Panc1 (cell line): ENCODE measurements around the gene NFAM1. TPM values are rescaled to one million over a fixed set of nuclear protein-coding genes. Genes with fewer than 3 reads are reported as not detected.
A peak's percentile ranks its signal among the peaks of the same experiment; 100 is the strongest.

Source experiments
- ATAC-seq: fragments of 200-7000 bp; cut with Tn5 transposase; 2 replicates; pipeline ENCODE4 v1.9.1; 2020; ENCODE audit warnings: mild to moderate bottlenecking, moderate library complexity
- BruUV-seq: library from RNA; stranded (reverse); fragments of 400-500 nt; replicated peaks from 2 replicates; lab custom pipeline; 2021; lab: Mats Ljungman, UMichigan
- CTCF ChIA-PET: fragments of 300-600 bp; sonication (Branson Sonifier 250); formaldehyde crosslinking; loops from one replicate; lab custom pipeline; 2022; ENCODE audit warnings: antibody characterized with exemption; lab: Charles Lee
- POLR2A ChIA-PET: fragments of 300-600 bp; sonication (Branson Sonifier 250); formaldehyde crosslinking; loops from one replicate; lab custom pipeline; 2022; ENCODE audit warnings: antibody characterized with exemption; lab: Charles Lee
- DNase-seq: peaks from one replicate; pipeline ENCODE4 v3.0.0-alpha.2; 2010; ENCODE audit warnings: low read depth, low spot score
- H3K27ac ChIP-seq: 2 replicates; pipeline ENCODE4 v1.5.1; 2011; ENCODE audit warnings: mild to moderate bottlenecking, low read length, inconsistent platforms
- H3K27me3 ChIP-seq: fragments of 200-500 bp; sonication (Bioruptor generic); 2 replicates; pipeline ENCODE4 v1.6.0; 2014; ENCODE audit warnings: low read length, inconsistent platforms; ENCODE audit not compliant: control insufficient read depth, insufficient read depth
- H3K36me3 ChIP-seq: fragments of 200-500 bp; sonication (Bioruptor generic); 2 replicates; pipeline ENCODE4 v1.5.1; 2014; ENCODE audit warnings: inconsistent platforms, mild to moderate bottlenecking, low read length, moderate library complexity; ENCODE audit not compliant: control insufficient read depth, insufficient read depth
- H3K4me1 ChIP-seq: 2 replicates; pipeline ENCODE4 v1.5.1; 2011; ENCODE audit warnings: inconsistent platforms, mild to moderate bottlenecking, low read length, moderate library complexity; ENCODE audit not compliant: control insufficient read depth, insufficient read depth
- H3K4me3 ChIP-seq, 2 experiments: 2 replicates each; pipeline ENCODE4 v1.5.1; 2011 to 2012; ENCODE audit warnings: low read depth in 2 of 2, low read length in 2 of 2, mild to moderate bottlenecking in 2 of 2, inconsistent platforms in 1 of 2, moderate library complexity in 1 of 2
- H3K9me3 ChIP-seq: fragments of 200-500 bp; sonication (Bioruptor generic); 2 replicates; pipeline ENCODE4 v1.5.1; 2014; ENCODE audit warnings: low read depth, mild to moderate bottlenecking, inconsistent platforms, low read length, moderate library complexity; ENCODE audit not compliant: control insufficient read depth, insufficient read depth
- POLR2AphosphoS5 ChIP-seq: IDR thresholded peaks from 2 replicates; pipeline ENCODE4 v1.6.1; 2012; ENCODE audit warnings: mild to moderate bottlenecking, low read depth, low read length, moderate library complexity
- SIN3A ChIP-seq: IDR thresholded peaks from 2 replicates; pipeline ENCODE4 v1.6.1; 2012; ENCODE audit warnings: low read depth, mild to moderate bottlenecking, low read length, moderate library complexity, borderline replicate concordance; ENCODE audit not compliant: insufficient read depth
- TCF7L2 ChIP-seq: IDR thresholded peaks from 2 replicates; pipeline ENCODE4 v1.6.1; 2011; ENCODE audit warnings: mild to moderate bottlenecking, low read depth, low read length, inconsistent platforms
- in situ Hi-C: cut with HindIII; loops from 2 replicates; pipeline ENCODE4 v1.10.0; 2016; ENCODE audit warnings: low sequenced_read_pairs, low pct_unique_long_range_greater_than_20kb
- intact Hi-C: fragments of 100-400 bp; cut with micrococcal nuclease; formaldehyde crosslinking; loops from one replicate; pipeline ENCODE4 v1.10.0; 2022; ENCODE audit not compliant: unreplicated experiment
- total RNA-seq: library from RNA; stranded (reverse); gene quantifications from one replicate; pipeline ENCODE4 v1.2.1, GENCODE V29; 2021; ENCODE audit not compliant: unreplicated experiment
- TF ChIP-seq, protein P1 (sequence below): fragments of 450-650 bp; IDR thresholded peaks from 2 replicates; pipeline ENCODE4 v1.5.1; 2017; ENCODE audit warnings: mild to moderate bottlenecking
- TF ChIP-seq, protein P2 (sequence below), 2 experiments: IDR thresholded peaks; 2 replicates each; pipeline ENCODE4 v1.6.1; 2011 to 2012; ENCODE audit warnings: low read depth in 2 of 2, control low read depth in 1 of 2, low read length in 1 of 2, mild to moderate bottlenecking in 1 of 2, moderate library complexity in 1 of 2; ENCODE audit not compliant: insufficient read depth in 1 of 2

The NFAM1 gene
- total RNA-seq, 1 experiment from 2014 or later: 0.41 TPM

- CTCF ChIA-PET: interaction anchor here (0.5 to 0.6 kb wide), 2 partner anchors 33 to 143 kb away, joined by 3 to 7 read pairs; no protein-coding TSS in a partner anchor
- no TSS peak for BruUV-seq
- POLR2A ChIA-PET: no interaction called here
These were observed 6.1 kb upstream of the NFAM1 start for GRCh38 chr22:42438293-42438650.

DNA sequence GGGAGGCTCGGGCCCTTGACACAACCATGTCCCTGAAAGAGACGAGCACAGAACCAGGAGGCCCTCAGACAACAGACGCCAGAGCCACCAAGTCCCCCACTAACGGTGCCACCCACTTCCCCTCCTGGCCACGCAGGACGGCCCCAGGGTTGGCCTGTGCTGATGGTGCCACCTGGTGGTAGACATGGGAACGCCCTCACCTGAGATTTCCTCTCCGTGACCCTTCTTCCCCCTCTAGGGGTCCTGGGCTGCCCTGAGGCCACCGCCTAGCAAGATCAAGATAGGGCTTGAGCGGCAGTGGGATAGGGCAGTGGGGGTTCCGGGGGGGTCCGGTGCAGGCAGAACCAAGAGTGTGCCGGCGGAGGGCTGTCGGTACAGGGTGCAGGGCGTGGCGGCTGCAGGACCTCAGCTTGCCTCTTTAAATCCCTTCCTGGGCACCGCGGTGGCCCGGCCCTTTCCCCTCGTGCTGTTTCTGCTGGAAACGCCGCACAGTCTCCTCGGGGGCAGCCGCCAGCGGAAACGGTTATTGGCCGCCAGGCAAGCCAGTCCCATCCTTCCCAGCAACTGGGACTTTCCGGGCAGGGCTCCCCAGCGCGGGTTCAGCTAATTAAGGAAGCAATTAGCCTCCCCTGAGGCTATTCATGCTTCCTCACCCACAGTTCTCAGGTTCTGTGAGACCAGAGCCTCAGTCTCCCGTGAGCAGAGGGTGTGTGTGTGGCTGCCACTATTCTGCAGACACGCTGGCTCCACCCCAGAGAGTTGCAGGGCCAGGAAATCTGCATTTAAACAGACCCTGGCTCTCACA, 5.5 kb upstream of the NFAM1 start:
- BruUV-seq: no TSS peak
- POLR2A ChIA-PET: no interaction called here
- H3K4me3 ChIP-seq: peak overlapping the region; percentile 46 to 53
- no peak for TF ChIP-seq TCF7L2
- TF ChIP-seq, protein P1, sequence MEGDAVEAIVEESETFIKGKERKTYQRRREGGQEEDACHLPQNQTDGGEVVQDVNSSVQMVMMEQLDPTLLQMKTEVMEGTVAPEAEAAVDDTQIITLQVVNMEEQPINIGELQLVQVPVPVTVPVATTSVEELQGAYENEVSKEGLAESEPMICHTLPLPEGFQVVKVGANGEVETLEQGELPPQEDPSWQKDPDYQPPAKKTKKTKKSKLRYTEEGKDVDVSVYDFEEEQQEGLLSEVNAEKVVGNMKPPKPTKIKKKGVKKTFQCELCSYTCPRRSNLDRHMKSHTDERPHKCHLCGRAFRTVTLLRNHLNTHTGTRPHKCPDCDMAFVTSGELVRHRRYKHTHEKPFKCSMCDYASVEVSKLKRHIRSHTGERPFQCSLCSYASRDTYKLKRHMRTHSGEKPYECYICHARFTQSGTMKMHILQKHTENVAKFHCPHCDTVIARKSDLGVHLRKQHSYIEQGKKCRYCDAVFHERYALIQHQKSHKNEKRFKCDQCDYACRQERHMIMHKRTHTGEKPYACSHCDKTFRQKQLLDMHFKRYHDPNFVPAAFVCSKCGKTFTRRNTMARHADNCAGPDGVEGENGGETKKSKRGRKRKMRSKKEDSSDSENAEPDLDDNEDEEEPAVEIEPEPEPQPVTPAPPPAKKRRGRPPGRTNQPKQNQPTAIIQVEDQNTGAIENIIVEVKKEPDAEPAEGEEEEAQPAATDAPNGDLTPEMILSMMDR: peak; percentile 91
- TF ChIP-seq, protein P2, sequence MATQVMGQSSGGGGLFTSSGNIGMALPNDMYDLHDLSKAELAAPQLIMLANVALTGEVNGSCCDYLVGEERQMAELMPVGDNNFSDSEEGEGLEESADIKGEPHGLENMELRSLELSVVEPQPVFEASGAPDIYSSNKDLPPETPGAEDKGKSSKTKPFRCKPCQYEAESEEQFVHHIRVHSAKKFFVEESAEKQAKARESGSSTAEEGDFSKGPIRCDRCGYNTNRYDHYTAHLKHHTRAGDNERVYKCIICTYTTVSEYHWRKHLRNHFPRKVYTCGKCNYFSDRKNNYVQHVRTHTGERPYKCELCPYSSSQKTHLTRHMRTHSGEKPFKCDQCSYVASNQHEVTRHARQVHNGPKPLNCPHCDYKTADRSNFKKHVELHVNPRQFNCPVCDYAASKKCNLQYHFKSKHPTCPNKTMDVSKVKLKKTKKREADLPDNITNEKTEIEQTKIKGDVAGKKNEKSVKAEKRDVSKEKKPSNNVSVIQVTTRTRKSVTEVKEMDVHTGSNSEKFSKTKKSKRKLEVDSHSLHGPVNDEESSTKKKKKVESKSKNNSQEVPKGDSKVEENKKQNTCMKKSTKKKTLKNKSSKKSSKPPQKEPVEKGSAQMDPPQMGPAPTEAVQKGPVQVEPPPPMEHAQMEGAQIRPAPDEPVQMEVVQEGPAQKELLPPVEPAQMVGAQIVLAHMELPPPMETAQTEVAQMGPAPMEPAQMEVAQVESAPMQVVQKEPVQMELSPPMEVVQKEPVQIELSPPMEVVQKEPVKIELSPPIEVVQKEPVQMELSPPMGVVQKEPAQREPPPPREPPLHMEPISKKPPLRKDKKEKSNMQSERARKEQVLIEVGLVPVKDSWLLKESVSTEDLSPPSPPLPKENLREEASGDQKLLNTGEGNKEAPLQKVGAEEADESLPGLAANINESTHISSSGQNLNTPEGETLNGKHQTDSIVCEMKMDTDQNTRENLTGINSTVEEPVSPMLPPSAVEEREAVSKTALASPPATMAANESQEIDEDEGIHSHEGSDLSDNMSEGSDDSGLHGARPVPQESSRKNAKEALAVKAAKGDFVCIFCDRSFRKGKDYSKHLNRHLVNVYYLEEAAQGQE (IDR thresholded peaks at IDR 0.05; ENCODE audit: insufficient read depth in 1 of 2, low read depth in 2 of 2, low read length in 1 of 2): no peak
- H3K36me3 ChIP-seq: no peaks in the 10 kb centered on the region
- 0 out of 2 replicates have a peak overlapping the region, but pooled peaks have one; percentile 34 for H3K27ac ChIP-seq
- peaks cover 13% of the 10 kb centered on the region for H3K4me1 ChIP-seq
- H3K27me3 ChIP-seq: no peaks in the 10 kb centered on the region
- in situ Hi-C loops (no loop called here), intact Hi-C loops (loop anchor here (5.0 to 10.0 kb wide), 2 partner anchors 163 to 255 kb away; partner anchors contain the start of gene TCF20)
- H3K9me3 ChIP-seq: no peaks in the 10 kb centered on the region
- DNase-seq: peak; percentile 39
- CTCF ChIA-PET: interaction anchor here (0.6 to 1.2 kb wide), 2 partner anchors 33 to 160 kb away, joined by 3 read pairs; no protein-coding TSS in a partner anchor
- ATAC-seq: peak; percentile 86

More at GRCh38 chr22:42438293-42438650, 6.1 kb upstream of the NFAM1 start:
- TF ChIP-seq, protein P2 (IDR thresholded peaks at IDR 0.05; ENCODE audit: insufficient read depth in 1 of 2, low read depth in 2 of 2, low read length in 1 of 2): no peak
- TF ChIP-seq SIN3A: no peak
- TF ChIP-seq, protein P1: no peak
- no peak for TF ChIP-seq TCF7L2
- no peak for TF ChIP-seq POLR2AphosphoS5
- intact Hi-C loops: loop anchor here (5.0 to 10.0 kb wide), 2 partner anchors 163 to 256 kb away; partner anchors contain the start of gene TCF20
- no peaks in the 10 kb centered on the region for H3K9me3 ChIP-seq
- in situ Hi-C loops: no loop called here
- no peak overlapping the region for H3K27ac ChIP-seq
- no peaks in the 10 kb centered on the region for H3K27me3 ChIP-seq
- H3K4me3 ChIP-seq: peak overlapping the region in 1 of 2 experiments; percentile 53; a peak in 2 of 4 replicates
- H3K36me3 ChIP-seq: no peaks in the 10 kb centered on the region
- DNase-seq: no peak
- H3K4me1 ChIP-seq: peaks cover 13% of the 10 kb centered on the region
- ATAC-seq: no peak
